GM18520 (cell line): ENCODE data around the gene OXNAD1.

Experiments used
- ATAC-seq: cut with Tn5 transposase; IDR thresholded peaks from one replicate; pipeline ENCODE4 v1.9.1; 2021; ENCODE audit not compliant: unreplicated experiment

The OXNAD1 gene

DNA sequence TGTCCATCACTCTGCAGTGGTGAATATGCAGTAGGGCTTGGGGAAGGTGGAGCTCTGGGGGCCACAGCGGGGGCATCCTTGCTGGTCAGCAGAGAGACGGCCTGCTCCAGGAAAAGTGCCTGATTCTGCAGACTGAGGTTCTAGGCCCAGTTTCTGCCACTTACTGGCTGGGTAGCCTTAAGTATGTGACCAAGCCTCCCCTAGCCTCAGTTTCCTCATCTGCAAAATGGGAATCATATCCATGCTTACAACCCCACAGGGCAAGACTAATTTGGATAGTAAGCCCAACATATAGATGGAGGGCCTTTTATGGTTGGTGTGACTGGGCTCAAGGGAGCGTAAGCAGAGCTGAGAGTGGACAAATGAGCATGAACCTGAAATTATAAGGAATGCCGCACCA is 60.8 kb downstream of the OXNAD1 start:
- no peak for ATAC-seq

DNA sequence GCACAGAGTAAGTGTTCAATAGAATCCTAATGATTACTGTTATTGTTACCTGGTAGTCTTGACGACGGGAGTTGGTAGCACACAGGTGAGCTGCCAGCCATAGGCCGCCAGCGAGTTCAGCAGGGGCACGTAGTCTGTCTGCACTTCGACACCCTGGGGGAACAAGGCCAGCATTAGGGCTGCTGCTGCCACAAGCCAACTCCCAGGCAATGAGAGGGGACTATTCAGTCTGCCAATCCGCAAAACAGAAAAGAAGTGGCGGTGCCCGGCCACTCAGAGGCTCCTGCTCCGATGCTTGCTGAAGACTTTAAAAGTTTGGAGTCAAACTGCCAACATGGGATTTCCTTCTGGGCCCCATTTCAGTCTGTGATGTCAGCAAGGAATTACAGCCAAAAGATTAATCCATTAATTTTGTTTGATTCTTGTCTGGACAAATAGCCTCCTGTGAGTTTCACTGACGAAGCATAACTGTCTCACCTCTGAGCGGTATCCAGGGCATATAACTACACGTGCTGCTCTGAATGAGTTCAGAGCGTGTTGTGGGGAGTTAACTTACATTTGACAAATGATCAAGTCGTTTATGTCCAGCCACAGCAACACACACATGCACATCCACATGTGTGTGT is 61.8 kb downstream of the OXNAD1 start:
- no peak for ATAC-seq

DNA sequence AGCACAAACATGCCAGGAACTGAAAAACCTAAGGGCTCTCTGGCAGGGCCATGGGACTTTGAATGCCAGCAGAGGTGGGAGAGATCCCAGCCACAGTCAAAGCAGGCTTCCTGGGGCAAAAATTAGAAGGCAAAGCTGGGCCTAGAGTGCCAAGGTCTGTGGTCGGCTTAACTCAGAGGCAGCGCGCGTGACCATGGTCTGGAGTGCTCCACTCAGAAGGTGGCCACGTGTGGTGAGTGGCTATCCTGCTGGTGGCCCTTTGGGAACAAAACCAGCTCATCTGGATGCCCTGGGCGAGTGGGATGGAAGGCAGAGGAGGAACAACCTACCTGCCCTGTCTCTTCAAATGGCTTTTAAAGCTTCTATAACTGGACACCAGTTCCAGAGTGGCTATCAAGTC is 63.1 kb downstream of the OXNAD1 start:
- no peak for ATAC-seq

GRCh38 chr3:16329036-16329825 is 64.2 kb downstream of the OXNAD1 start:
- ATAC-seq: no peak

- ATAC-seq: no peak
Measured at GRCh38 chr3:16329826-16330129, 64.8 kb downstream of the OXNAD1 start.

GRCh38 chr3:16330351-16330750 is 65.3 kb downstream of the OXNAD1 start:
- ATAC-seq: no peak

DNA sequence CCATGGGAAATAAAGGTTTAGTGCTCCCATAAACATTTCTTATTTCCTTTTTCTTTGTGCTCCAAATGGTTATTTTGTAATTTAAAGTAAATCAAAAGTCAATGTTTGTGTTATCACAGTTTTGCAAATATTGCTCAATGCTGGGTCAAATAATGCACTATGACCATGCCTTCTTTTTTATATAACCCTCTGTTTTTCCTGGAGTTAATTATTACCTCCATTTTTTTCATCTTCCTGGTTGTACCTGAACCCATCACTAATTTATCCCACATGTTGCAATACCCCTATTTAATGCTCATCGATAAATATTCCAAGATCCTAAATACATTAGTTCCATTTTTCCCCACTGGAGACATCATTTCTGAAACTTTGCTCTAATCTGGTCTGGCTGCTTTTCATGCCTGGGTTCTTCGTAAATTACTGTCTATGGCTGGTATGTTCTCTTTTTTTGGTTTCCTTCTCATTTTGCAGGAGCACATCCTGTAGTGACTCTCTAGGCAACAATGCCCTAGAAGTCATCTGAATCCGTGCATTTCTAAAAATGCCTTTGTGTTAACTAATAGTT is 66.4 kb downstream of the OXNAD1 start:
- ATAC-seq: no peak

DNA sequence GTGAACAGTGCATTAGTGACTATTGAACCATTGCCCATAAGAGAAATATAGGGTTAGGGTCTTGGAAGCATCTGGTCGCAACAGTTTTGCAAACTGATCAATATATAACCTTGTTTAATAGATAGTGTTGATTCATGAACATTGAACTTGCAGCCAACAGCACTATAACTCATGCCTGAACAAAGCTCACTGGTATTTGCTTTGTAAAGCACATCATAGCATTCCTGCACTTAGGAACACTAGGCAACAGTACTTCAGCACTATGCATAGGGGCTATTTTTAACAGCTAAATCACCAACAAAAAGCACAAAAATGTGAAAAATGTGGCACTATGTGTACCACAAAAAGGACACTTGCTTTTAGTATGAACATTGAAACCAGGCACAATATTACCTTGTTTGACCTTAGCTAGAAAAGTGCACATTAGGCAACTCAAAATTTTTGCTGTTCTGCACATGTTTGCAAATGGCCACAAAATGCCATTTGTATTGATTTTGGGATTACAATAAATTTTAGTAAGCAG is 68.0 kb downstream of the OXNAD1 start:
- no peak for ATAC-seq

GRCh38 chr3:16334909-16335308 is 69.9 kb downstream of the OXNAD1 start:
- no peak for ATAC-seq

- ATAC-seq: no peak
Measured at GRCh38 chr3:16335333-16335732, 70.3 kb downstream of the OXNAD1 start.

- no peak for ATAC-seq
Measured at GRCh38 chr3:16335772-16336645, 71.0 kb downstream of the OXNAD1 start.

DNA sequence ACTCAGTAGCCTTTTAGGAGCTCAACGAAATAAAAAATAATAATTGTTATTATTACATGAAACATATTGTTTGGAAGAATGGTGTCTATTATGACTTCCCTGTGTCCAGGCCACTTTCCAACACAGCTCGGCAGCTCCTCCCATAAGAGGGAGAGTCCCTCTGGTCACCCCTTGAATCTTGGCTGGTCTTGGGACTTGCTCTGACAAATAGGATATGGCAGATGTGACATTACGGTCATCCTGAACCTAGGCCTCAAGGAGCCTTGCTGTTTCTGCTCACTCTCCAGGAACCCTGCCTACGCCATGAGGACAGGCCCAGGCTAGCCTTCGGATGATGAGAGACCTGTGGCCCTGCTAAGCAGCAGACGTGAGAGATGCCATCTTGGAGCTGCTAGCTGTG is 71.8 kb downstream of the OXNAD1 start:
- ATAC-seq: no peak

DNA sequence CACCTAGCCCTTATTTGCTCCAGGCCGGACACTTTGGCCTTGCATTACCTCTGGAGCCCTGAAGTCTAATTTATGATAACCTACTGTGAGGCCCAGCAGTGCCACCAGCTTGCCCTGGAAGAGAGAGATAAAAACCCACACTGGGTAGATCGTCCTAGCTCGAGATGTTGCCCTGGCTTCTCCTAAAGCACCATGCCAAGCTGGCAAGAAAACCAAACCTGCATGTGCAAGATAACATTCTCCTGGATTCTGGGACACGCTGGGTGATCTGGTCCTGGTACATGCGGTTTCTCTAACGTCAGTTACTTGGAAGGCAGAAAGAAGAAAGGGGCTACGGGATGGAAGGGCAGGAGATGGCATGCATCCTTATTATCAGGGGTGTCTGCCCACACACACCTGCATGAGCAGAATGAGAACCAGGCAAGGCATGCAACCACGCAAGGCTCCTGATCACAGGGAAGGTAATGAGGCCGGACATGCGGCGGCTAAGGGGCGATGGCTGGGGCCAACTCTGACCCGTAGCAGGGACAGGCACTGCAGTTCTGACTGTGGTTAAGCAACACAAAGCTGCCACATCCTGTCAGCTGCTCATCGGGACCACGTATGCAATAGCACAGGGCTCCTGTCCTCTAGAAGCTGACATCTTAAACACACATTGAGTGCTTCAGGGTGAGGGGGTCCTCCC is 73.0 kb downstream of the OXNAD1 start:
- ATAC-seq: peak; percentile 61

DNA sequence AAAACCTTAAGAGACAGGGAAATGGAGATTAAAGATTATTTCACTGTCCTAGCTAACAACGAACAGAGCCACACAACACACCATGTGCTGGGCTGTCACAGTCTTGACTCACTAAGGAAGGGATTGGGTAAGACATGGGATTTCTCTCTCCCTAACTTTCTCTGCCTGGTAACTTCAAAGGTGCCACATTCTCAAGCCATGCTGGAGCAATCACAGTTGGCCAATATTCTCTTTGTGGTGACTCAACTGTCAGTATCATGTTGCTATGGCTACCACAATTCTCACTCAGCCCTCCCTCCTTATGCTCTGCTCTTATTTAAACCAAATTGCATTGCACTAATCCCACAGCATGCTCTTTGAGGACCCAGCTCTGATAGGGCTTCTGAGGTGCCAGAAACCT is 74.0 kb downstream of the OXNAD1 start:
- no peak for ATAC-seq

- no peak for ATAC-seq
Measured at GRCh38 chr3:16343101-16343500, 78.1 kb downstream of the OXNAD1 start.

DNA sequence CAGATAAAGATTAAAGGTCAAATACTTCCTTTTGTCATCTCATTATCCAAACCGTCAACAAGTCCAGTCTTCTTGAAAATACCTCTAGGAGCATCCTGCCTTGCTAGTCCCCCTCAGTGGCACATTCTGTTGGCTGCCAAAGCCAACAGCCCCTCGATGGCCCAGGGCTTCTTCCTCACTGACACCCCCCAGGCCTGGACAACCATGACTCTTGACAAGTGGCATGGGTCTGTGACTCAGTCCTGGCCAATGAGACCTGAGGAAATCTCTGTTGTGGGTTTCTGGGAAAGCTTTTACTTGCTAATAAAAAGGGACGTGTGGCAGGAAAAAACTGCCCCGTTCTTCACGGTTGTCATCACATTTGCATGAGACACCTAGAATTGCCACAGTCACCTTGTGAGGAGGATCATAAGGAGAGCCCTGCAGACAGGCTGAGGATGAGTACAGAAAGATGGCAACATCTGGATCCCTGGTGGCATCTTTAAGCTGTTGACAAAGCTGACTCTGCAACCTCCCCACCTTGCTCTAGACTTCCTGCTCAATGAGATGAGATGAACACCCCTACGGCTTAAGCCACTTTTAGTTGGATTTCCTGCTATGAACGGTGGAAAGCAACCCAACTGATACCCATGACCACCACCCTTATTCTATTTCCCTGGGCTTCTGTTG is 81.5 kb downstream of the OXNAD1 start:
- ATAC-seq: no peak

DNA sequence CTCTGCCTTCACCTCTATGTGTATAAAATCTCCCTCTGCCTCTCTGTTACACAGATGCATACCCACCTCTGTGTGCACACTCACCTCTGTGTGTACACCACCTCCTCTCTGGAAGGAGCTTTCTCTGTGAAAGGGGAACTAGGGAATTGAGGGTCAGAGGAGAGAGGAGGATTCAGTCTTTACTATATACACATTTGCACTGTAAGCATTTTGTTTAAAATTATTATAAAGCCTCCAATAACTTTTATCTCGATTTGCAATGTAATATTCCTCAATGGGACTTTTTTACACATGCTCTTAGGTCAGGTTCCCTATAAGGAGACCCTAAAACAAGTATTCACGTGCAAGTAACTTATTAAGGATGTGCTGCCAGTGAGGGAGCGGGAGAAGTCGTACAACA is 82.5 kb downstream of the OXNAD1 start:
- no peak for ATAC-seq

GRCh38 chr3:16349986-16350596 is 85.1 kb downstream of the OXNAD1 start:
- no peak for ATAC-seq

- no peak for ATAC-seq
Measured at GRCh38 chr3:16350597-16351318, 85.7 kb downstream of the OXNAD1 start.
